ENCODE data around the gene ZNF783. TPM values are rescaled to one million over a fixed set of nuclear protein-coding genes. Genes with fewer than 3 reads are reported as not detected.
"Not testable (repeated sequence)": the region's sequence is repeated elsewhere in the genome, so short reads cannot be mapped to it uniquely, and the experiment has no call there.

The ZNF783 gene
- 1 to 10 TPM; 6.8 to 7.1 TPM for total RNA-seq

DNA sequence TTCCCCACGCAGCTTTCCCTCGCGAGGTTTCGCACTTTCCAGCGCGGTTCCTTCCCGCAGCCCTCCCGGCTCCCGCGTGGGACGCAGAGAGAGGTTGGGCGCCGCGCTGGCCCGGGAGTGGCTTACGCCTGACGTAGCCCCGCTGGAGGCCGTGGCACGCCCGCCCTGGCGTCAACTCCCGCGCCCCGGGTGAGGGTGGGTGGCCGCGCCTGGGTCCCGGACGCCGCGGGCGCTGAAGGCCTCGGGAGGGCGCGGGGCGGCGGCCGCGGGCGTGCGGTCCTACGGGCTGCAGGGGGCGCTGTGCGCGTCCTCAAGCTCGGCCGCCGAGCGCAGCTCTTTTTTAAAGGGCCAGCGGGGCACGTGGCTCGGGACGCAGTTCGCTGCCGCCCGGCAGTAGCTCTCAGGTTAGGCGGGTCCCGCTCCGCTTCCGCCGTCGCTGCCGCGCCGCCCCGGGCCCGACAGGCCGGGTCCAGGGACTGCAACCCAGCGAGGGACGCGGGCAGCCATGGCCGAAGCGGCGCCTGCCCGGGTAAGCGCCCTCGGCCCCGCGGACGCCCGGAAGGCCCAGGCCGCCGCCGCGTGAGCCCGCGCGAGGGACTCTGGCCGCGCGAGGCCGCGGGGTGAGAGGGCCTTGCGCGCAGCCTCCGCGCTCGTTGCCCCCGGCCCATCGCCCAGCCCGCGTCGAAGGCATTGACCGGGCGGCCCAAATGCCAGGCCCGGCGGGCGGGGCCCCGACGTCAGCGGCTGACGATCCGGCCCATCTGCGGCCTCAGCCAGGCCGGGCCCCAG is at the start of gene ZNF783:
TSS of gene ZNF783 (plus strand) at position 368 of the 789 bp plus-strand sequence. CDS start at position 506, 138 bp downstream.
- peak; percentile 85 for DNase-seq
- intact Hi-C loops (cut with micrococcal nuclease): loop anchor here (1.0 to 5.0 kb wide), 10 partner anchors 17 to 363 kb away; partner anchors contain the start of genes PDIA4, ZNF212, ZNF746 and ZNF777
- Mint-ChIP-seq H3K4me3 (peak within 1 kb of the TSS; percentile 75), H3K27me3 (ENCODE audit: low read depth) (no peaks in the 10 kb centered on the region), H3K4me1 (ENCODE audit: low read depth) (peaks cover 29% of the 10 kb centered on the region), H3K9me3 (no peaks in the 10 kb centered on the region), H3K27ac (peak within 1 kb of the TSS; percentile 74), H3K36me3 (ENCODE audit: low read depth) (peaks cover 5% of the 10 kb centered on the region)
- CTCF ChIA-PET: interaction anchor here (0.7 to 4.1 kb wide), 15 partner anchors 8 to 234 kb away, joined by 3 to 49 read pairs (median 4); partner anchors contain the start of gene ZNF282

DNA sequence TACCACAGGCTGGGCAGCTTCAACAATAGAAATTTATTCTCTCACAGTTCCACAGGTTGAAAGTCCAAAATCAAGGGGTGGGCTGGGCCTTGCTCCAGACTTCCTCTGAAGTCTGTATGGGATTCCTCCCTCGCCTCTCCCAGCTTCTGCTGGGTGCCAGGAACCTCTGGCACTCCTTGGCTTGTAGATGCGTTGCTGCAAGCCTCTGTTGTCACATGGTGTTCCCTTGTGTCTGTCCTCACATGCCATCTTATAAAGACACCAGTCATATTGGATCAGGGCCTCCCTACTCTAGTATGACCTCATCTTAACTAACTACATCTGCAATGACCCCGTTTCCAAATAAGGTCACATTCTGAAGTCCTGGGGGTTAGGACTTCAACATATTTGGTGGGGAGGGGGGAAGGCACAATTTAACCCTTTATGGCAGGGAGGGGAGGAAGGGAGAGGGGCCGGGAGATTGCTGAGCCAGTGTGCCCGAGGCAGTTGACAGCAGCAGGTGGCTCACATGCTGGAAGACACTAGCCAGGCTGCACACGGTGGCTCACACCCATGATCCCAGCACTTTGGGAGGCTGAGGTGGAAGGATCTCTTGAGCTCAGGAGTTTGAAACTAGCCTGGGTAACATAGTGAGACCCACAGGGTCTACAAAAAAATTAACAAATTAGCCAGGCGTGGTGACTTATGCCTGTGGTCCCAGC is 47.8 kb upstream of the ZNF783 start:
- H3K9me3 Mint-ChIP-seq: no peaks in the 10 kb centered on the region
- H3K4me1 Mint-ChIP-seq (ENCODE audit: low read depth): peaks cover 5% of the 10 kb centered on the region
- no peak overlapping the region for H3K27ac Mint-ChIP-seq
- CTCF ChIA-PET: interaction anchor here (0.8 to 1.1 kb wide), 2 partner anchors 19 to 88 kb away, joined by 3 read pairs; partner anchors contain the start of genes ZNF282 and ZNF425
- H3K4me3 Mint-ChIP-seq: no peak overlapping the region
- peaks cover 47% of the 10 kb centered on the region for H3K36me3 Mint-ChIP-seq (ENCODE audit: low read depth)
- no peaks in the 10 kb centered on the region for H3K27me3 Mint-ChIP-seq (ENCODE audit: low read depth)
- DNase-seq: no peak
- intact Hi-C loops (cut with micrococcal nuclease): no loop called here

DNA sequence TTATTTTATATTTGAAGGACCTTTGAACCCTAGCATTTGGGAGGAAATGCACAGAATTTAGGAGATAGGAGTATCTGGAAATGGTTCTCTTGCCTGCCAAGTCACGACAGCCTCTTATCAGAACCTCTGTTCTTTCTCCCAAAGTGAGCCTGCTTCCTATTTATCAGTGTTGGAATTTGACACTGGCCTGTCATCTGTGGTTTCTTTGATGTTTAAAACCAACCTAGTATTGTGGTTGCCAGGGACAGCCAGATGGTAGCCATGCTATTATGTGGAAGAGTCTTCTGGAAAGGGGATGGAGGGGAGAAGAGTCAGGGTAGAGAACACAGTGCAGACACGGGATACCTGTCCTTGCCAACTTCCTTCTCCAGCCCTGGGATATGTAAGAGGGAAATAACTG is 45.6 kb upstream of the ZNF783 start:
- Mint-ChIP-seq H3K36me3 (ENCODE audit: low read depth) (peaks cover 46% of the 10 kb centered on the region), H3K4me3 (no peak overlapping the region), H3K27ac (no peak overlapping the region), H3K27me3 (ENCODE audit: low read depth) (no peaks in the 10 kb centered on the region), H3K9me3 (no peaks in the 10 kb centered on the region), H3K4me1 (ENCODE audit: low read depth) (no peaks in the 10 kb centered on the region)
- no peak for DNase-seq
- intact Hi-C loops (cut with micrococcal nuclease): no loop called here
- CTCF ChIA-PET: no interaction called here

DNA sequence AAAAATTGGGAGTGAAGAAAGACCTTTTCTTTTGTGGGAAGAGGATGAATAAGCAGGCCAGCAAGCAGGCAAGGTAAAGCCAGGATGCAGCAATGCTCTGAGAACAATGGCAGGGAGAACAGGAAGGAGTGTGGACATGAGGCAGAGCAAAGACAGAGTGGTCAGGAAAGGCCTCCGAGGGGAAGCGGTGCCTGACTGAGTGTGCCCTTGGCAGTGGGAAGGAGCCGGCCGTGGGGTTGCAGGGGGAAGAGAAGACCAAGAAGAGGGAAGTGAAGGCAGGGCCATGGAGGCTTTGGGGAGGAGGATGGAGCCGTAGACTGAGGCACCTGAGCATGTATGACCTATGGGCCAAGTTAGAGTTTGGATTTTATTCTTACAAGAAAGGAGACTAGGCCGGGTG is 44.4 kb upstream of the ZNF783 start:
- H3K4me3 Mint-ChIP-seq: no peak overlapping the region
- DNase-seq: no peak
- no peaks in the 10 kb centered on the region for H3K27me3 Mint-ChIP-seq (ENCODE audit: low read depth)
- H3K9me3 Mint-ChIP-seq: no peaks in the 10 kb centered on the region
- H3K27ac Mint-ChIP-seq: peak overlapping the region; percentile 33
- no peaks in the 10 kb centered on the region for H3K4me1 Mint-ChIP-seq (ENCODE audit: low read depth)
- CTCF ChIA-PET: no interaction called here
- intact Hi-C loops (cut with micrococcal nuclease): no loop called here
- H3K36me3 Mint-ChIP-seq (ENCODE audit: low read depth): peaks cover 45% of the 10 kb centered on the region

DNA sequence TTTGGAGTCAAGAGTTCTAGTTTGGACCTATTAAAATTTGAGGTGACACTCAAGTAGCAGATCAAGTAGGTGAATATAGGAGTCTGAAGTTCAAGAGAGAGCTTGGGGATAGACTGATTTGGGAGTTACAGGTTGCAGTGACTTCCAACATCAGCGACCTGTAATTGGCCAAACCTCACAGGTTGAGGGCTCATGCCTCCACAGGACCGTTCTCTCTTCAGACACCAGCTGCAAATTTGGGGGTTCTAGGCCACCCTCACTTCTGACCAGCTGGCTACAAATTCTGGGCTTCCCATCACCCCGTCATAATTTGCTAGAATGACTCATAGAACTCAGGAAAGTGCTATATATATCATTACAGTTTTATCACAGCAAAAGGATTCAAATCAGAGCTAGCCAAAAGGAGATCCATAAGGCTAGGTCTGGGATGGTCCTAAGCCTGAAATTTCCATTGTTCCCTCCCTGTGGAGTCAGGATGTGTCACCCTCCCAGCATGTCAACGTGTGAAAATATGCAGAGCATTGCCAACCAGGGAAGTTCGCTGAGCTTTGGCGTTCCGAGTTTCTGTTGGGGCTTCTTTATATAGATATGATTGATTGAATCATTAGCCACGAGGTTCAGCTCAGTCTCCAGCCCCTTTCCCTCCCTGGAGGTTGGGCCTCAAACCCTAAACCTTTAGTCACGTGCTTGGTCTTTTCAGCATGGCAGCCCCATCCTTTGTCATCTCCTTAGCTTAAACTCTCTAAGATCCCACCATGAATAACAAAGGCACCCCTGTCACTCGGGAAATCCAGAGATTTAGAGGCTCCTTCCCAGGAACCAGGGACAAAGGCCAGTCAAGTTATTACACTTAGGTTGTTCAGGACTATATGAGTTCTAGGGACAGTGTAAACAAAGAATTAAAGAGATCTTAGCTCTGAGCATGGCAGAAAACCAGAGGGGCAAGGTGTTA is 43.3 kb upstream of the ZNF783 start:
- Mint-ChIP-seq H3K4me3 (no peak overlapping the region), H3K9me3 (no peaks in the 10 kb centered on the region), H3K36me3 (ENCODE audit: low read depth) (peaks cover 44% of the 10 kb centered on the region), H3K27me3 (ENCODE audit: low read depth) (no peaks in the 10 kb centered on the region), H3K4me1 (ENCODE audit: low read depth) (no peaks in the 10 kb centered on the region), H3K27ac (no peak overlapping the region)
- CTCF ChIA-PET: interaction anchor here (1.0 kb wide), 1 partner anchor 23 kb away, joined by 4 read pairs; the partner anchor contains the start of gene ZNF282
- intact Hi-C loops (cut with micrococcal nuclease): no loop called here
- no peak for DNase-seq

DNA sequence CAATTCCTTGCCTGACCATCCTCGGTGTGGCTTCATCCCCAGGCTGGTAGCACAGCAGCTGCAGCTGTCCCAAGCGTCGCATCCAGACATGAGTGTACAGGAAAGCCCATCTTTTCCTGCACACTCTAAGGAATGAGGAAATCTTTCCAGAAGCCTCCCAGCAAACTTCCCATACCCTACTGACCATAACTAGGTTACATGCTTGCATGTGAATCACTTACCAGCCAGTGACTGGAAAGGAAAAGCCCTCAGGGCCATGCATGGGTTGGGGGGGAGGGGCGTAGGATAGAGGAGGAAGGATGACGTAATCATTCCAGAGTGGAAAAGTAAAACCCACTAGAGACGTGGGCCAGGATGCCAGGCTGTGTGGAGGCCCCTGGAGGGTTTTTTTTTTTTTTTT is 41.5 kb upstream of the ZNF783 start:
- H3K4me1 Mint-ChIP-seq (ENCODE audit: low read depth): no peaks in the 10 kb centered on the region
- H3K36me3 Mint-ChIP-seq (ENCODE audit: low read depth): peaks cover 47% of the 10 kb centered on the region
- intact Hi-C loops (cut with micrococcal nuclease): no loop called here

DNA sequence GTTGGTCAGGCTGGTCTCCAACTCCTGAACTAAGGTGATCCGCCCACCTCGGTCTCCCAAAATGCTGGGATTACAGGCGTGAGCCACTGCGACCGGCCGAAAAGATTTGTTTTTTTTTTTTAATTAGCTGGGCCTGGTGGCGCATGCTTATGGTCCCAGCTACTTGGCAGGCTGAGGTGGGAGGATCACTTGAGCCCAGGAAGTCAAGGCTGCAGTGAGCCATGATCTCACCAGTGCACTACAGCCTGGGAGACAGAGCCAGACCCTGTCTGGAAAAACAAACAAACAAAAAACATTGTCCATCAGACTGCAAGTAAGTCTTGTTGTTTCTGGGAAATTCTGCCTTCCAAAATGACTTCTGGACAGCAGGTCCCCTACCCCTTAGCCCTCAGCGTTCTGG is 38.8 kb upstream of the ZNF783 start:
- CTCF ChIA-PET: no interaction called here
- Mint-ChIP-seq H3K36me3 (ENCODE audit: low read depth) (peaks cover 40% of the 10 kb centered on the region), H3K9me3 (no peaks in the 10 kb centered on the region), H3K27ac (no peak overlapping the region), H3K4me3 (no peak overlapping the region), H3K27me3 (ENCODE audit: low read depth) (no peaks in the 10 kb centered on the region), H3K4me1 (ENCODE audit: low read depth) (no peaks in the 10 kb centered on the region)
- DNase-seq: no peak
- intact Hi-C loops (cut with micrococcal nuclease): no loop called here

More for the DNA sequence above, 41.5 kb upstream of the ZNF783 start:
- Mint-ChIP-seq H3K9me3 (no peaks in the 10 kb centered on the region), H3K27me3 (ENCODE audit: low read depth) (no peaks in the 10 kb centered on the region), H3K27ac (no peak overlapping the region), H3K4me3 (no peak overlapping the region)
- DNase-seq: no peak
- CTCF ChIA-PET: no interaction called here

DNA sequence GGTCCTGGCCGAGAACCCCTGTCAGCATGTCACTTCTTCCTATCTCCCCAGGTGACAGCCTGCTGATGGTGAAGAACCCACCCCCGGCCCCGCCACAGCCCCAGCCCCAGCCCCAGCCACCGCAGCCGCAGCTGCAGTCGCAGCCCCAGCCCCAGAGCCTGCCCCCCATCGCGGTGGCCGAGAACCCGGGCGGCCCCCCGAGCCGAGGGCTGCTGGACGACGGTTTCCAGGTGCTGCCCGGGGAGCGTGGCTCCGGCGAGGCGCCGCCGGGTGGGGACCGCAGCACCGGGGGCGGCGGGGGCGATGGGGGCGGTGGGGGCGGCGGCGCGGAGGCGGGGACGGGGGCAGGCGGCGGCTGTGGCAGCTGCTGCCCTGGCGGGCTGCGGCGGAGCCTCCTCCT is 38.2 kb upstream of the ZNF783 start:
- Mint-ChIP-seq H3K27ac (no peak overlapping the region), H3K36me3 (ENCODE audit: low read depth) (peaks cover 34% of the 10 kb centered on the region), H3K27me3 (ENCODE audit: low read depth) (no peaks in the 10 kb centered on the region), H3K9me3 (no peaks in the 10 kb centered on the region), H3K4me1 (ENCODE audit: low read depth) (no peaks in the 10 kb centered on the region), H3K4me3 (no peak overlapping the region)
- CTCF ChIA-PET: no interaction called here
- intact Hi-C loops (cut with micrococcal nuclease): no loop called here
- no peak for DNase-seq

DNA sequence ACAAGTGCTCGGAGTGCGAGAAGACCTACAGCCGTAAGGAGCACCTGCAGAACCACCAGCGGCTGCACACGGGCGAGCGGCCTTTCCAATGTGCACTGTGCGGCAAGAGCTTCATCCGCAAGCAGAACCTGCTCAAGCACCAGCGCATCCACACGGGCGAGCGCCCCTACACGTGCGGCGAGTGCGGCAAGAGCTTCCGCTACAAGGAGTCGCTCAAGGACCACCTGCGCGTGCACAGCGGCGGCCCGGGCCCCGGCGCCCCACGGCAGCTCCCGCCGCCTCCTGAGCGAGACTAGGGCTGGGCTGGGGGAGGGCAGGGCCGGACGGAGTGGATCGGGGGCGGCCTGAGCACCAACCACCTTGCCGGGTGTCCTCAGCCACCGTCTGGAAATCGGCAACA is 37.6 kb upstream of the ZNF783 start:
- Mint-ChIP-seq H3K4me3 (no peak overlapping the region), H3K27me3 (ENCODE audit: low read depth) (no peaks in the 10 kb centered on the region), H3K36me3 (ENCODE audit: low read depth) (peaks cover 32% of the 10 kb centered on the region), H3K4me1 (ENCODE audit: low read depth) (no peaks in the 10 kb centered on the region), H3K27ac (no peak overlapping the region), H3K9me3 (no peaks in the 10 kb centered on the region)
- CTCF ChIA-PET: no interaction called here
- no peak for DNase-seq
- intact Hi-C loops (cut with micrococcal nuclease): no loop called here

DNA sequence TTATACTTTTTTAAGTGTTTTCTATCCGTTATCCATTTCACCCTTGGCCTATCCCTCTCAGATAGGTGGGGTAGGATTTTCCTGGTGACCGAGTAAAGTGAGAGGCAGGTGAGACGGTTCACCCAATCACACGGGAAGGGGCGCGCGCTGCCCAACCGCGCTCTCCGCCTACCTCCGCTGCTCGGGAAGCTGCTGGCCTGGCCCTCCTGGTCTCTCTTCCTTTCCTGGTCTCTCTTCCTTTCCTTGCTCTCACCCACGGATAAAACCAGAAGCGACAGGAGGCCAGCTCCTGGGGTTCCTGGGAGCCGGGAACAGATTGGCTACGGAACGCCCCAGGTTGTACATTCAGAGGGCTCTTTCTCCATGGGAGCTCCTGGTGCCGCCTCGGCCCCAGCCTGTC is 36.9 kb upstream of the ZNF783 start:
- H3K4me1 Mint-ChIP-seq (ENCODE audit: low read depth): no peaks in the 10 kb centered on the region
- intact Hi-C loops (cut with micrococcal nuclease): no loop called here
- CTCF ChIA-PET: no interaction called here
- peaks cover 28% of the 10 kb centered on the region for H3K36me3 Mint-ChIP-seq (ENCODE audit: low read depth)
- H3K27me3 Mint-ChIP-seq (ENCODE audit: low read depth): no peaks in the 10 kb centered on the region
- no peak overlapping the region for H3K27ac Mint-ChIP-seq
- no peaks in the 10 kb centered on the region for H3K9me3 Mint-ChIP-seq
- DNase-seq: no peak
- H3K4me3 Mint-ChIP-seq: no peak overlapping the region

DNA sequence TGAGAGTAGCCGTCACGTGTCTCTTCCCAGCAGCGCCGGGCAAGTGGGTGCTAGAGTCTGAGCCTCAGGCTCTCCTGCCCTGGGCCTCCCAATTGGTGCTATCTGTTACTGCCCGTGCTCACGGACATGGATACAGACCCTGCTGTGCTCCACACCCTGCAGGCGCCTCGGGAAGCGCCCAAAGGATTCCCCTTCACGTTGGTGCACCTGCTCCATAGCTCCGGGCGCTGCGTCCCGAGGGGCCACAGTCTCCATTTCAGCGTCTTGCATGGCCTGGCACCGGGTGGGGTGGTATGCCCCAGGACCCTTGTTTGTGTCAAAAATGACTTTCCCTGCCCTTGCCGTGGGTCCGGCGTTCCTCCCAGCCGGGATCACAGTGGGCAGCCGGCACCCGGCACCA is 36.3 kb upstream of the ZNF783 start:
- intact Hi-C loops (cut with micrococcal nuclease): no loop called here
- no peak for DNase-seq
- no peak overlapping the region for H3K4me3 Mint-ChIP-seq
- peaks cover 28% of the 10 kb centered on the region for H3K36me3 Mint-ChIP-seq (ENCODE audit: low read depth)
- no peaks in the 10 kb centered on the region for H3K4me1 Mint-ChIP-seq (ENCODE audit: low read depth)
- H3K9me3 Mint-ChIP-seq: no peaks in the 10 kb centered on the region
- H3K27ac Mint-ChIP-seq: no peak overlapping the region
- H3K27me3 Mint-ChIP-seq (ENCODE audit: low read depth): no peaks in the 10 kb centered on the region
- CTCF ChIA-PET: no interaction called here

DNA sequence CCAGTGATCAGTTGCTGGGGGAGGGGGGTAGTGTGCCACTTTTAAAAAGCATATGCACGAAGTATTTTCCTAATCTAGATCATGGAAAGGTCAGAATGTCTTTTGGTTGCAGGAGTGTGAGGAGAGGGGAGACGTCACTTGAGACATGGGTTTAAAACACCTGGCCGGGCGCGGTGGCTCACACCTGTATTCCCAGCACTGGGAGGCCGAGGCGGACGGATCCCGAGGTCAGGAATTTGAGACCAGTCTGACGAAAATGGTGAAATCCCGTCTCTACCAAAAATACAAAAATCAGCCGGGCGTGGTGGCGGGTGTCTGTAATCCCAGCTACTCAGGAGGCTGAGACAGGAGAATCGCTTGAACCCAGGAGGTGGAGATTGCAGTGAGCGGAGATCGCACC is 35.6 kb upstream of the ZNF783 start:
- H3K4me1 Mint-ChIP-seq (ENCODE audit: low read depth); H3K9me3 Mint-ChIP-seq; DNase-seq; H3K27me3 Mint-ChIP-seq (ENCODE audit: low read depth); H3K4me3 Mint-ChIP-seq; intact Hi-C loops (cut with micrococcal nuclease); H3K27ac Mint-ChIP-seq; CTCF ChIA-PET: not testable (repeated sequence)
- peaks cover 24% of the 10 kb centered on the region for H3K36me3 Mint-ChIP-seq (ENCODE audit: low read depth)
